Mesendoderm (in vitro differentiated cells): ENCODE measurements around the gene GCN1.

Source experiments
- DNase-seq: peaks from one replicate; pipeline ENCODE4 v3.0.0; 2013
- H2AK5ac ChIP-seq: 2 replicates; pipeline ENCODE4 v1.6.1; 2013; ENCODE audit warnings: low read length, inconsistent platforms
- H2BK120ac ChIP-seq: 2 replicates; pipeline ENCODE4 v1.6.1; 2013; ENCODE audit warnings: low read depth, mild to moderate bottlenecking, low read length, moderate library complexity, mixed read lengths
- H2BK15ac ChIP-seq: replicated peaks from 2 replicates; pipeline ENCODE4 v1.6.1; 2013; ENCODE audit warnings: low read depth, mild to moderate bottlenecking, moderate library complexity
- H2BK5ac ChIP-seq: 2 replicates; pipeline ENCODE4 v1.6.1; 2013; ENCODE audit warnings: low read length, inconsistent platforms
- H3K18ac ChIP-seq: 2 replicates; pipeline ENCODE4 v1.6.1; 2013; ENCODE audit warnings: mild to moderate bottlenecking, low read length, mixed read lengths
- H3K23ac ChIP-seq: one replicate; pipeline ENCODE4 v1.6.1; 2013; ENCODE audit warnings: low read length
- H3K27ac ChIP-seq: 2 replicates; pipeline ENCODE4 v1.5.1; 2013; ENCODE audit warnings: low read depth, mild to moderate bottlenecking, inconsistent platforms, low read length, moderate library complexity
- H3K27me3 ChIP-seq: 2 replicates; pipeline ENCODE4 v1.6.1; 2013; ENCODE audit warnings: low read length, control low read depth, mild to moderate bottlenecking, inconsistent platforms; ENCODE audit not compliant: insufficient read depth, poor library complexity
- H3K36me3 ChIP-seq: 2 replicates; pipeline ENCODE4 v1.6.1; 2013; ENCODE audit warnings: low read length, inconsistent platforms; ENCODE audit not compliant: control insufficient read depth, insufficient read depth
- H3K4ac ChIP-seq: one replicate; pipeline ENCODE4 v1.6.1; 2013; ENCODE audit warnings: low read depth, mild to moderate bottlenecking, low read length, moderate library complexity
- H3K4me1 ChIP-seq: 2 replicates; pipeline ENCODE4 v1.6.1; 2013; ENCODE audit warnings: low read depth, low read length, inconsistent platforms; ENCODE audit not compliant: control insufficient read depth
- H3K4me2 ChIP-seq: 2 replicates; pipeline ENCODE4 v1.6.1; 2013; ENCODE audit warnings: low read length
- H3K4me3 ChIP-seq: 2 replicates; pipeline ENCODE4 v1.5.1; 2013; ENCODE audit warnings: mild to moderate bottlenecking, low read length
- H3K56ac ChIP-seq: one replicate; pipeline ENCODE4 v1.6.1; 2013; ENCODE audit warnings: low read length
- H3K79me1 ChIP-seq: 2 replicates; pipeline ENCODE4 v1.6.1; 2013; ENCODE audit warnings: low read length, inconsistent platforms
- H3K79me2 ChIP-seq: 2 replicates; pipeline ENCODE4 v1.6.1; 2013; ENCODE audit warnings: mild to moderate bottlenecking, low read length; ENCODE audit not compliant: control insufficient read depth, insufficient read depth
- H3K9ac ChIP-seq: 2 replicates; pipeline ENCODE4 v1.6.1; 2013; ENCODE audit warnings: low read length, inconsistent platforms
- H4K5ac ChIP-seq: one replicate; pipeline ENCODE4 v1.6.1; 2013; ENCODE audit warnings: low read length
- H4K8ac ChIP-seq: one replicate; pipeline ENCODE4 v1.6.1; 2013; ENCODE audit warnings: low read depth, mild to moderate bottlenecking, control low read depth, low read length, moderate library complexity
- WGBS: extraction: QIAGEN DNeasy Blood & Tissue Kit; methylation state at CpG from one replicate; pipeline ENCODE4 v1.1.7; 2013; ENCODE audit warnings: low lambda C conversion rate, missing lambda C conversion rate; ENCODE audit not compliant: insufficient coverage; ENCODE audit errors: extremely low coverage; 5-methylcytosine and 5-hydroxymethylcytosine counted together

GCN1 gene

GRCh38 chr12:120225852-120226640 is 31.5 kb upstream of the GCN1 start:
- Histone ChIP-seq H3K27me3 (no peaks in the 10 kb centered on the region), H2BK15ac (no peak overlapping the region), H3K4me1 (peaks cover 33% of the 10 kb centered on the region), H3K4me2 (no peak overlapping the region), H3K36me3 (peaks cover 15% of the 10 kb centered on the region), H3K4me3 (no peak overlapping the region), H4K5ac (no peak overlapping the region), H4K8ac (no peak overlapping the region), H3K79me2 (peaks cover 37% of the 10 kb centered on the region), H3K79me1 (peaks cover 20% of the 10 kb centered on the region), H3K23ac (peak overlapping the region; percentile 67), H2AK5ac (peak overlapping the region; percentile 32), H3K4ac (no peak overlapping the region), H2BK120ac (no peak overlapping the region), H3K27ac (peak overlapping the region; percentile 79), H3K18ac (no peak overlapping the region), H2BK5ac (peak overlapping the region; percentile 68), H3K56ac (peak overlapping the region; percentile 83), H3K9ac (peak overlapping the region; percentile 50)
- no CpG with 5 or more reads among the region's 13 CpGs for WGBS
- DNase-seq: no peak

- Histone ChIP-seq H2BK15ac (no peak overlapping the region), H4K8ac (no peak overlapping the region), H3K56ac (peak overlapping the region; percentile 83), H2BK5ac (no peak overlapping the region), H3K18ac (peak overlapping the region; percentile 13), H3K4me1 (peaks cover 29% of the 10 kb centered on the region), H3K9ac (peak overlapping the region; percentile 50), H3K79me2 (peaks cover 36% of the 10 kb centered on the region), H3K27me3 (no peaks in the 10 kb centered on the region), H3K36me3 (peaks cover 20% of the 10 kb centered on the region), H3K4me3 (no peak overlapping the region), H4K5ac (no peak overlapping the region), H3K4me2 (no peak overlapping the region), H3K4ac (no peak overlapping the region), H3K79me1 (peaks cover 22% of the 10 kb centered on the region), H3K27ac (peak overlapping the region; percentile 79), H2AK5ac (no peak overlapping the region), H2BK120ac (no peak overlapping the region), H3K23ac (no peak overlapping the region)
- DNase-seq: peak; percentile 66
- WGBS: no CpG with 5 or more reads among the region's 9 CpGs
These were observed 30.7 kb upstream of the GCN1 start for GRCh38 chr12:120225200-120225558.

GRCh38 chr12:120224304-120225199 is 30.0 kb upstream of the GCN1 start:
- no peaks in the 10 kb centered on the region for H3K27me3 ChIP-seq
- DNase-seq: no peak
- H3K9ac ChIP-seq: peak overlapping the region; percentile 37
- no peak overlapping the region for H3K4me3 ChIP-seq
- no CpG with 5 or more reads among the region's 25 CpGs for WGBS
- H4K8ac ChIP-seq: no peak overlapping the region
- H3K4me2 ChIP-seq: no peak overlapping the region
- H3K36me3 ChIP-seq: peaks cover 20% of the 10 kb centered on the region
- peak overlapping the region; percentile 13 for H3K18ac ChIP-seq
- peak overlapping the region; percentile 83 for H3K56ac ChIP-seq
- no peak overlapping the region for H2BK5ac ChIP-seq
- no peak overlapping the region for H2BK120ac ChIP-seq
- peaks cover 23% of the 10 kb centered on the region for H3K4me1 ChIP-seq
- H3K4ac ChIP-seq: no peak overlapping the region
- peak overlapping the region; percentile 39 for H3K27ac ChIP-seq
- no peak overlapping the region for H2BK15ac ChIP-seq
- no peak overlapping the region for H4K5ac ChIP-seq
- no peak overlapping the region for H2AK5ac ChIP-seq
- H3K79me2 ChIP-seq: peaks cover 35% of the 10 kb centered on the region
- H3K23ac ChIP-seq: no peak overlapping the region
- H3K79me1 ChIP-seq: peaks cover 19% of the 10 kb centered on the region

GRCh38 chr12:120223458-120224303 is 29.2 kb upstream of the GCN1 start:
- Histone ChIP-seq H3K79me1 (peaks cover 20% of the 10 kb centered on the region), H3K79me2 (peaks cover 35% of the 10 kb centered on the region), H3K4me3 (no peak overlapping the region), H3K23ac (no peak overlapping the region), H3K56ac (no peak overlapping the region), H4K5ac (no peak overlapping the region), H2BK120ac (no peak overlapping the region), H2AK5ac (no peak overlapping the region), H3K4ac (no peak overlapping the region), H3K4me2 (no peak overlapping the region), H3K4me1 (peaks cover 21% of the 10 kb centered on the region), H3K27me3 (no peaks in the 10 kb centered on the region), H3K36me3 (peaks cover 26% of the 10 kb centered on the region), H2BK5ac (no peak overlapping the region), H3K9ac (no peak overlapping the region), H2BK15ac (no peak overlapping the region), H3K18ac (no peak overlapping the region), H4K8ac (no peak overlapping the region), H3K27ac (no peak overlapping the region)
- no peak for DNase-seq
- no CpG with 5 or more reads among the region's 19 CpGs for whole genome bisulfite sequencing

GRCh38 chr12:120222288-120222832 is 27.8 kb upstream of the GCN1 start:
- H3K9ac ChIP-seq: no peak overlapping the region
- no peak overlapping the region for H3K23ac ChIP-seq
- no peak overlapping the region for H4K5ac ChIP-seq
- H3K36me3 ChIP-seq: peaks cover 26% of the 10 kb centered on the region
- peaks cover 21% of the 10 kb centered on the region for H3K79me1 ChIP-seq
- H3K56ac ChIP-seq: no peak overlapping the region
- H3K4me2 ChIP-seq: no peak overlapping the region
- no peak for DNase-seq
- H3K4me1 ChIP-seq: peaks cover 11% of the 10 kb centered on the region
- no peak overlapping the region for H3K18ac ChIP-seq
- H3K4ac ChIP-seq: no peak overlapping the region
- WGBS: no CpG with 5 or more reads among the region's 12 CpGs
- no peak overlapping the region for H3K4me3 ChIP-seq
- H2BK15ac ChIP-seq: no peak overlapping the region
- no peaks in the 10 kb centered on the region for H3K27me3 ChIP-seq
- peaks cover 27% of the 10 kb centered on the region for H3K79me2 ChIP-seq
- H2AK5ac ChIP-seq: no peak overlapping the region
- H4K8ac ChIP-seq: no peak overlapping the region
- no peak overlapping the region for H2BK5ac ChIP-seq
- no peak overlapping the region for H3K27ac ChIP-seq
- H2BK120ac ChIP-seq: no peak overlapping the region
